SU-DHL-6 (cell line): ENCODE data around the gene PLEKHA6.

ENCODE experiments used
- H2AFZ ChIP-seq: fragments of 200-600 bp; sonication (generic); 2 replicates; pipeline ENCODE4 v1.6.1; 2014; ENCODE audit warnings: low read depth, mild to moderate bottlenecking, moderate library complexity, mixed read lengths, antibody characterized with exemption, low read length; ENCODE audit not compliant: severe bottlenecking
- H3F3A ChIP-seq: fragments of 200-600 bp; shearing (Covaris generic); 2 replicates; pipeline ENCODE4 v1.6.0; 2016; ENCODE audit warnings: antibody characterized with exemption, mild to moderate bottlenecking; ENCODE audit not compliant: insufficient read depth
- H3K27ac ChIP-seq: fragments of 200-600 bp; sonication (generic); 2 replicates; pipeline ENCODE4 v1.5.1; 2016; ENCODE audit warnings: low read depth, mild to moderate bottlenecking, low read length, moderate library complexity, mixed read lengths
- H3K27me3 ChIP-seq: fragments of 200-600 bp; sonication (generic), shearing (Covaris generic); 2 replicates; pipeline ENCODE4 v1.6.0; 2014; ENCODE audit warnings: mild to moderate bottlenecking, low read length
- H3K36me3 ChIP-seq: fragments of 200-600 bp; sonication (generic); 2 replicates; pipeline ENCODE4 v1.6.1; 2014; ENCODE audit warnings: mild to moderate bottlenecking, low read length, mixed read lengths
- H3K4me2 ChIP-seq: fragments of 300-600, 200-600 bp; shearing (Covaris generic), sonication (generic); 2 replicates; pipeline ENCODE4 v1.6.0; 2014; ENCODE audit warnings: low read length, low read depth, mild to moderate bottlenecking; ENCODE audit not compliant: poor library complexity, severe bottlenecking
- H3K4me3 ChIP-seq: fragments of 200-600 bp; sonication (generic); 2 replicates; pipeline ENCODE4 v1.5.1; 2014; ENCODE audit warnings: antibody characterized with exemption, low read length, mild to moderate bottlenecking, mixed read lengths; ENCODE audit not compliant: insufficient read depth, poor library complexity, severe bottlenecking
- H3K79me2 ChIP-seq: fragments of 200-600 bp; sonication (generic); 2 replicates; pipeline ENCODE4 v1.6.1; 2014; ENCODE audit warnings: mild to moderate bottlenecking, low read length, moderate library complexity; ENCODE audit not compliant: insufficient read depth
- H3K9ac ChIP-seq: fragments of 200-600 bp; sonication (generic); 2 replicates; pipeline ENCODE4 v1.7.0; 2014; ENCODE audit warnings: mild to moderate bottlenecking, low read length
- H3K9me2 ChIP-seq: fragments of 200-600 bp; sonication (generic); replicated peaks from 2 replicates; pipeline ENCODE4 v1.6.1; 2014; ENCODE audit warnings: low read length; ENCODE audit not compliant: insufficient read depth
- H3K9me3 ChIP-seq: fragments of 200-600 bp; sonication (generic); 2 replicates; pipeline ENCODE4 v1.6.1; 2014; ENCODE audit warnings: low read length, mixed read lengths; ENCODE audit not compliant: insufficient read depth
- H4K20me1 ChIP-seq: fragments of 200-600 bp; sonication (generic); 2 replicates; pipeline ENCODE4 v1.6.1; 2014; ENCODE audit warnings: low read depth, mild to moderate bottlenecking, antibody characterized with exemption, low read length, moderate library complexity, mixed read lengths
- EZH2phosphoT487 ChIP-seq: fragments of 200-600 bp; sonication (generic), shearing (Covaris generic); conservative IDR thresholded peaks from 2 replicates; pipeline ENCODE4 v1.6.1; 2018; ENCODE audit warnings: mild to moderate bottlenecking, antibody characterized with exemption, low read length, moderate library complexity, mixed read lengths
- TF ChIP-seq, protein P1 (sequence below): fragments of 200-600 bp; sonication (generic); IDR thresholded peaks from one replicate; pipeline ENCODE4 v1.5.1; 2017; ENCODE audit warnings: antibody characterized with exemption, mild to moderate bottlenecking, low read length, moderate library complexity; ENCODE audit not compliant: insufficient read depth, poor library complexity, severe bottlenecking

The PLEKHA6 gene

DNA sequence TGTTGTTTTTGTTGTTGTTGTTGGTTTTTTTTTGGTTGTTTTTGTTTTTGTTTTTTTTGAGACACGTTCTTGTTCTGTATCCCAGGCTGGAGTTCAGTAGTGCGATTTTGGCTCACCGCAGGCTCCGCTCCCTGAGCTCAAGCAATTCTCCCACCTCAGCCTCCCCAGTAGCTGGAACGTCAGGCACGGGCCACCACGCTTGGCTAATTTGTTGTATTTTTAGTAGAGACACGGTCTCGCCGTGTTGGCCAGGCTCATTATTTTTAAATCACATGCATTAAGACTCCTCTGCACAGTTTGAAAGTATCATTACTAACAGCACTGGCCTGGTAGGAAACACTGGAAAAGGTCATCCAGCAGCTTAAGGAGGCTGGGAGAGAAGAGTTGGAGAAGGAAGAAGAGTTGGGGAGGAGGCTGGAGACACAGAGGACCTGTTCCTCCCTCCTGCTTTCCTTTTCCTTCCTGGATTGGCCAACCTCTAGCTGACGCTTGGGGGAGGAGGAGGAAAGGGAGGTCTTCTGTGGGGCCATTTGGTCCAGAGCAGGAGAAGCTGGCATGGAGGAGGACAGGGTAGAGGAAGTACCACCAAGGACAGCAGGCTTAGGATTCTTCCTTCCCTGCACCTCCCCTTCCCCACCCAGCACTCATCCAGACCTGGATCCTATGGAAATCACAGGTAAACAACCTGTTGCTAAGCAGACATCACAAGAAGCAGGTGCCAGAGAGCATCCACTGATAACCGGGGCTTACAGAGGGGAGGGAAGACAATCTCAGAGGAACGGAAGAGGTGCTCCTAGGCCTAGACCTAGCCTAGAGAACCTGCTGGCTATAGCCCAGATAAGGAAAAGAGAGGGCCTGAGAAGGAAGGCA, 74.1 kb downstream of the PLEKHA6 start:
- H3K27me3 ChIP-seq = no peaks in the 10 kb centered on the region
- no peak overlapping the region for H3K27ac ChIP-seq
- no peak overlapping the region for H3K9ac ChIP-seq
- no peak overlapping the region for H2AFZ ChIP-seq
- H3K9me3 ChIP-seq = no peaks in the 10 kb centered on the region
- no peaks in the 10 kb centered on the region for H3F3A ChIP-seq
- H3K9me2 ChIP-seq = no peaks in the 10 kb centered on the region
- no peak overlapping the region for H3K4me2 ChIP-seq
- TF ChIP-seq, protein P1, sequence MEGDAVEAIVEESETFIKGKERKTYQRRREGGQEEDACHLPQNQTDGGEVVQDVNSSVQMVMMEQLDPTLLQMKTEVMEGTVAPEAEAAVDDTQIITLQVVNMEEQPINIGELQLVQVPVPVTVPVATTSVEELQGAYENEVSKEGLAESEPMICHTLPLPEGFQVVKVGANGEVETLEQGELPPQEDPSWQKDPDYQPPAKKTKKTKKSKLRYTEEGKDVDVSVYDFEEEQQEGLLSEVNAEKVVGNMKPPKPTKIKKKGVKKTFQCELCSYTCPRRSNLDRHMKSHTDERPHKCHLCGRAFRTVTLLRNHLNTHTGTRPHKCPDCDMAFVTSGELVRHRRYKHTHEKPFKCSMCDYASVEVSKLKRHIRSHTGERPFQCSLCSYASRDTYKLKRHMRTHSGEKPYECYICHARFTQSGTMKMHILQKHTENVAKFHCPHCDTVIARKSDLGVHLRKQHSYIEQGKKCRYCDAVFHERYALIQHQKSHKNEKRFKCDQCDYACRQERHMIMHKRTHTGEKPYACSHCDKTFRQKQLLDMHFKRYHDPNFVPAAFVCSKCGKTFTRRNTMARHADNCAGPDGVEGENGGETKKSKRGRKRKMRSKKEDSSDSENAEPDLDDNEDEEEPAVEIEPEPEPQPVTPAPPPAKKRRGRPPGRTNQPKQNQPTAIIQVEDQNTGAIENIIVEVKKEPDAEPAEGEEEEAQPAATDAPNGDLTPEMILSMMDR = no peak
- TF ChIP-seq EZH2phosphoT487 = no peak
- no peak overlapping the region for H3K4me3 ChIP-seq
- no peaks in the 10 kb centered on the region for H3K36me3 ChIP-seq
- H3K79me2 ChIP-seq = no peaks in the 10 kb centered on the region
- H4K20me1 ChIP-seq = no peaks in the 10 kb centered on the region

DNA sequence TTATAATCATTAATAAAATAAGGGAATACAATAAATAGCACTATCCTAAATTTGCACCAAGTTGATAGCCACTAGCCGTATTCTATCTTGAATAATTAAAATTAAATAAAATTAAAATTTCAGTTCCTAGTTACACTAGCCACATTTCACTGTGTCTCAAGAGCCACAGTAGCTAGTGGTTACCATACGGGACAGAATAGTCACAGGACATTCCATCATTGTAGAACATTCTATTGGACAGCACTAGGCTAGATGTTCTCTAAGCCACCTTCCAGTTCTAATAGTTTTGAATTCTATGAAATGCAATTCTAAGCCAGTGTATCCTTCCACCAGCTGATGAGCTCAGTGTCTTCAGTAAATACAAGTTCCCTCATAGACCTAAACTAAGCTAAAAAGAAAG, 74.8 kb downstream of the PLEKHA6 start:
- H3K9ac ChIP-seq = no peak overlapping the region
- H3K79me2 ChIP-seq = no peaks in the 10 kb centered on the region
- H3K27ac ChIP-seq = no peak overlapping the region
- no peak overlapping the region for H3K4me3 ChIP-seq
- H3F3A ChIP-seq = no peaks in the 10 kb centered on the region
- H3K4me2 ChIP-seq = no peak overlapping the region
- H3K36me3 ChIP-seq = no peaks in the 10 kb centered on the region
- H2AFZ ChIP-seq = no peak overlapping the region
- TF ChIP-seq EZH2phosphoT487 = no peak
- TF ChIP-seq, protein P1 = no peak
- H3K27me3 ChIP-seq = no peaks in the 10 kb centered on the region
- no peaks in the 10 kb centered on the region for H3K9me2 ChIP-seq
- no peaks in the 10 kb centered on the region for H3K9me3 ChIP-seq
- H4K20me1 ChIP-seq = no peaks in the 10 kb centered on the region

DNA sequence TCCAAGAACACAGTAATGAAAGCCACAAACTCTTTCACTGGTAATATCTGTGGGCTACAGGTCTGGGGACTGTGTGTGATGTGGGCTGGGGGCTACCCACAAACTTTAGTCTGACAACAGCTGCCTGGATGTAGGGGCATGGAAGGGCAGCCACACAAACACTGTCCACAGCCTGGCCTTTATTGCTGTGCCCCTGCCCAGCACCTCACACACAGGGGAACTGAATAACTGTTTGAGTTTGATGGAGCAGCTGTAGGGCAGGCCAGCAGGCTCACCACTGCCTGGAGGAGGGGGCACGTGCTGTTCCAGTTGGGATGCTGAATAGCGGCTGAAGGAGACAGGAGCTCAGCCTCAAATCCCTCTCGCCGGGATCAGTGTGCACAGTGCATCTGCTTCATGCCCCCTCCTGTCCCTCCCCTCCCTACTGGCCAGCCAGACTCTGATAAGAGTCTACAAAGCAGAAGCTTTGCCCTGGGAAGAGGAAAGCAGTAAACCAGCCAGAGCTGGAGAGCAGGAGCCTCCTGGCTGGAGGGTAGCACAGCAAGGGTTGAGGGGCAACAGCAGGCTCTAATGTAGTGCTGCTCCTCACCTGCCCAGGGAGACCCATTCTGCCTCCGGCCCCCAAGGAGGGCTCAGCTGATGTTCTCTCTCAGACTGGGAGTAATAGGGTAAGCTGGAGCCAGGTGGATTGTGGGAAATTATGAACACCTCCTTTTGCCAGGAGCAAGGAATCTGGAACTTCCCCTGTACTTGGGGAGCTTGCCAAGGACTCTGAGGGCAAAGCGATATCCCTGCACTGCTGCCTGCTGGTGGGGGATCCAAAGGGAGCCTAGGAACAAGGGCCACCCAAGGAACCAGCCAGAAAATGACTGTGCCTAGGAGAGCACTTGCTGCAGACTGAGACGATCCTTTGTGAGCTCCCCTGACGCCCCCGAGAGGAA, 75.7 kb downstream of the PLEKHA6 start:
- H3F3A ChIP-seq = no peaks in the 10 kb centered on the region
- no peaks in the 10 kb centered on the region for H3K27me3 ChIP-seq
- H3K27ac ChIP-seq = no peak overlapping the region
- no peaks in the 10 kb centered on the region for H3K79me2 ChIP-seq
- no peaks in the 10 kb centered on the region for H3K9me3 ChIP-seq
- no peak overlapping the region for H2AFZ ChIP-seq
- no peak overlapping the region for H3K4me3 ChIP-seq
- no peaks in the 10 kb centered on the region for H4K20me1 ChIP-seq
- H3K36me3 ChIP-seq = no peaks in the 10 kb centered on the region
- TF ChIP-seq EZH2phosphoT487 = no peak
- TF ChIP-seq, protein P1 = no peak
- H3K9ac ChIP-seq = no peak overlapping the region
- H3K4me2 ChIP-seq = no peak overlapping the region
- no peaks in the 10 kb centered on the region for H3K9me2 ChIP-seq
